Measurements from ENCODE around the gene ADCY3. TPM values are rescaled to one million over a fixed set of nuclear protein-coding genes. Genes with fewer than 3 reads are reported as not detected.

ADCY3 gene
- polyA plus RNA-seq, 1 of the 3 experiments (the other 2 are of a cell fraction): 53.9 TPM

- Histone ChIP-seq H3K9me3 (no peaks in the 10 kb centered on the region), H3K4me1 (ENCODE audit: control insufficient read depth in 1 of 2, insufficient read depth in 2 of 2, low read depth in 1 of 2, low read length in 1 of 2) (peaks cover 0 to 7% of the 10 kb centered on the region in 2 experiments; a peak in 1 of 4 replicates), H3K9me2 (no peaks in the 10 kb centered on the region), H3K36me3 (replicated peaks in 1 of 2; ENCODE audit: control insufficient read depth in 1 of 2, insufficient read depth in 2 of 2, low read length in 1 of 2) (no peaks in the 10 kb centered on the region), H3K27me3 (ENCODE audit: insufficient read depth) (no peaks in the 10 kb centered on the region), H3K4me2 (no peak overlapping the region), H3K9ac (no peak overlapping the region), H3F3A (replicated peaks; ENCODE audit: insufficient read depth) (no peaks in the 10 kb centered on the region), H3K79me2 (ENCODE audit: insufficient read depth) (no peaks in the 10 kb centered on the region), H3K27ac (ENCODE audit: low read depth in 2 of 2, low read length in 1 of 2) (no peak overlapping the region), H4K20me1 (ENCODE audit: insufficient read depth) (no peaks in the 10 kb centered on the region), H3K4me3 (ENCODE audit: low read depth in 2 of 2, low read length in 1 of 2) (no peak overlapping the region), H2AFZ (ENCODE audit: low read depth) (no peak overlapping the region)
- no peak for DNase-seq
- no peak for TF ChIP-seq ELF1 (IDR thresholded peaks at IDR 0.05)
- no peak for TF ChIP-seq POLR2AphosphoS5 (IDR thresholded peaks at IDR 0.05; ENCODE audit: low read depth, low read length)
- no peak for TF ChIP-seq FOXJ3 (CRISPR knock-in tag; IDR thresholded peaks at IDR 0.05)
- TF ChIP-seq IRF3 (IDR thresholded peaks at IDR 0.05; ENCODE audit: low read depth, low read length): no peak
- no peak for TF ChIP-seq TCF12 (IDR thresholded peaks at IDR 0.05)
- no peak for TF ChIP-seq USF2 (IDR thresholded peaks at IDR 0.05; ENCODE audit: borderline replicate concordance, low read depth, low read length)
- TF ChIP-seq CHD2 (IDR thresholded peaks at IDR 0.05; ENCODE audit: low read length, partially characterized antibody): no peak
- no peak for TF ChIP-seq RFX5 (IDR thresholded peaks at IDR 0.05; ENCODE audit: low read length)
- TF ChIP-seq EP300 (IDR thresholded peaks at IDR 0.05; ENCODE audit: borderline replicate concordance in 1 of 2, low read depth in 1 of 2, low read length in 1 of 2): no peak
- no peak for TF ChIP-seq MXI1 (IDR thresholded peaks at IDR 0.05; ENCODE audit: low read depth, low read length)
- TF ChIP-seq RAD21 (IDR thresholded peaks at IDR 0.05; ENCODE audit: low read length): no peak
- TF ChIP-seq FOSL2 (IDR thresholded peaks at IDR 0.05; ENCODE audit: borderline replicate concordance, low read depth): no peak
- TF ChIP-seq GABPA (IDR thresholded peaks at IDR 0.05; ENCODE audit: low read depth): no peak
- ChIA-PET CTCF (no interaction called here), POLR2A (no interaction called here)
- WGBS (ENCODE audit: low lambda C conversion rate): 92% methylated on average over 17 of the region's 19 CpGs
Measured at GRCh38 chr2:24872344-24873115, 47.5 kb downstream of the ADCY3 start.

- Histone ChIP-seq H3K9me3 (no peaks in the 10 kb centered on the region), H3K4me3 (ENCODE audit: low read depth in 2 of 2, low read length in 1 of 2) (no peak overlapping the region), H2AFZ (ENCODE audit: low read depth) (no peak overlapping the region), H3K9ac (no peak overlapping the region), H3K4me1 (ENCODE audit: control insufficient read depth in 1 of 2, insufficient read depth in 2 of 2, low read depth in 1 of 2, low read length in 1 of 2) (peaks cover 0 to 4% of the 10 kb centered on the region in 2 experiments; a peak in 1 of 4 replicates), H3K36me3 (replicated peaks in 1 of 2; ENCODE audit: control insufficient read depth in 1 of 2, insufficient read depth in 2 of 2, low read length in 1 of 2) (no peaks in the 10 kb centered on the region), H3K4me2 (no peak overlapping the region), H3K79me2 (ENCODE audit: insufficient read depth) (no peaks in the 10 kb centered on the region), H3K9me2 (no peaks in the 10 kb centered on the region), H3K27me3 (ENCODE audit: insufficient read depth) (no peaks in the 10 kb centered on the region), H4K20me1 (ENCODE audit: insufficient read depth) (no peaks in the 10 kb centered on the region), H3F3A (replicated peaks; ENCODE audit: insufficient read depth) (no peaks in the 10 kb centered on the region), H3K27ac (ENCODE audit: low read depth in 2 of 2, low read length in 1 of 2) (no peak overlapping the region)
- DNase-seq: no peak
- CTCF ChIA-PET: no interaction called here
- POLR2A ChIA-PET: no interaction called here
- WGBS (ENCODE audit: low lambda C conversion rate): 90% methylated on average over 12 of the region's 12 CpGs
- TF ChIP-seq EP300 (IDR thresholded peaks at IDR 0.05; ENCODE audit: borderline replicate concordance in 1 of 2, low read depth in 1 of 2, low read length in 1 of 2): no peak
- no peak for TF ChIP-seq SIN3A (IDR thresholded peaks at IDR 0.05; ENCODE audit: borderline replicate concordance, low read depth, low read length)
- TF ChIP-seq NFIC (IDR thresholded peaks at IDR 0.05; ENCODE audit: borderline replicate concordance): no peak
- TF ChIP-seq RCOR1 (IDR thresholded peaks at IDR 0.05; ENCODE audit: low read length): no peak
- no peak for TF ChIP-seq MEF2A (IDR thresholded peaks at IDR 0.05; ENCODE audit: borderline replicate concordance, low read depth)
- TF ChIP-seq USF1 (IDR thresholded peaks at IDR 0.05; ENCODE audit: borderline replicate concordance, low read depth): no peak
- TF ChIP-seq ELF1 (IDR thresholded peaks at IDR 0.05): no peak
- TF ChIP-seq TCF12 (IDR thresholded peaks at IDR 0.05): no peak
- TF ChIP-seq IRF3 (IDR thresholded peaks at IDR 0.05; ENCODE audit: low read depth, low read length): no peak
- no peak for TF ChIP-seq EZH2phosphoT487 (IDR thresholded peaks at IDR 0.05; ENCODE audit: borderline replicate concordance, low read depth)
- TF ChIP-seq JUND (IDR thresholded peaks at IDR 0.05): no peak
- no peak for TF ChIP-seq PBX3 (IDR thresholded peaks at IDR 0.05)
Measured at GRCh38 chr2:24871852-24872333, 48.1 kb downstream of the ADCY3 start.
